Fibroblast of lung (primary cell): ENCODE measurements around the gene PDE8B. TPM values are rescaled to one million over a fixed set of nuclear protein-coding genes. Genes with fewer than 3 reads are reported as not detected.

Experiments
- DNase-seq, 2 donors: peaks; one replicate each; pipeline versions ENCODE4 v3.0.0 to v3.0.0-alpha.2; 2010; ENCODE audit warnings: low read depth in 2 of 2
- H2AFZ ChIP-seq: 2 replicates; pipeline ENCODE4 v1.5.1; 2012; ENCODE audit warnings: low read length, control low read depth, inconsistent platforms
- H3K27ac ChIP-seq: 2 replicates; pipeline ENCODE4 v1.5.1; 2011; ENCODE audit warnings: low read length, control low read depth; ENCODE audit not compliant: insufficient read depth
- H3K27me3 ChIP-seq: 2 replicates; pipeline ENCODE4 v1.5.1; 2011; ENCODE audit warnings: mild to moderate bottlenecking, low read length; ENCODE audit not compliant: control insufficient read depth, insufficient read depth
- H3K36me3 ChIP-seq: 2 replicates; pipeline ENCODE4 v1.5.1; 2011; ENCODE audit warnings: low read length; ENCODE audit not compliant: control insufficient read depth, insufficient read depth
- H3K4me1 ChIP-seq: 2 replicates; pipeline ENCODE4 v1.5.1; 2011; ENCODE audit warnings: low read length; ENCODE audit not compliant: control insufficient read depth, insufficient read depth; ENCODE audit errors: extremely low read depth
- H3K4me2 ChIP-seq: 2 replicates; pipeline ENCODE4 v1.5.1; 2011; ENCODE audit warnings: low read length, control low read depth; ENCODE audit not compliant: insufficient read depth; ENCODE audit errors: extremely low read depth
- H3K4me3 ChIP-seq, 4 experiments: fragments of 200-600 bp in 1 of 4; sonication (generic) in 1 of 4; replicated peaks in 1 of 4; 2 replicates each; pipeline ENCODE4 v1.5.1; 2011 to 2016; ENCODE audit warnings: low read length in 4 of 4, low read depth in 3 of 4, mild to moderate bottlenecking in 3 of 4, control low read depth in 2 of 4, inconsistent platforms in 1 of 4, mixed read lengths in 1 of 4; ENCODE audit not compliant: insufficient read depth in 1 of 4; ENCODE audit errors: control extremely low read depth in 1 of 4
- H3K79me2 ChIP-seq: 2 replicates; pipeline ENCODE4 v1.5.1; 2012; ENCODE audit warnings: mild to moderate bottlenecking, low read length, inconsistent platforms; ENCODE audit not compliant: control insufficient read depth, insufficient read depth
- H3K9ac ChIP-seq: 2 replicates; pipeline ENCODE4 v1.5.1; 2011; ENCODE audit warnings: mild to moderate bottlenecking, low read length, control low read depth; ENCODE audit not compliant: insufficient read depth
- H3K9me3 ChIP-seq: 2 replicates; pipeline ENCODE4 v1.5.1; 2012; ENCODE audit warnings: low read depth, low read length; ENCODE audit not compliant: control insufficient read depth, insufficient read depth
- H4K20me1 ChIP-seq: 2 replicates; pipeline ENCODE4 v1.5.1; 2011; ENCODE audit warnings: low read length; ENCODE audit not compliant: control insufficient read depth, insufficient read depth; ENCODE audit errors: extremely low read depth
- CTCF ChIP-seq, 2 donors: IDR thresholded peaks in 1 of 2; conservative IDR thresholded peaks in 1 of 2; 1 replicate in 1 of 2; 2 replicates in 1 of 2; pipeline ENCODE4 v1.5.1; 2011 to 2012; ENCODE audit warnings: low read length in 2 of 2, control low read depth in 1 of 2, inconsistent platforms in 1 of 2, low read depth in 1 of 2, mild to moderate bottlenecking in 1 of 2
- EZH2 ChIP-seq: IDR thresholded peaks from 2 replicates; pipeline ENCODE4 v1.5.1; 2012; ENCODE audit warnings: low read length, control low read depth, mild to moderate bottlenecking; ENCODE audit errors: missing control alignments
- polyA plus RNA-seq, 2 donors: library from polyadenylated mRNA; depleted of rRNA in 1 of 2; stranded (reverse) in 1 of 2; unstranded in 1 of 2; fragments of >200 nt; gene quantifications; 2 replicates each; pipeline ENCODE4 v1.2.1, GENCODE V29; 2011 to 2012; ENCODE audit warnings: missing spikeins in 1 of 2
- total RNA-seq: library from RNA; depleted of rRNA; stranded (reverse); fragments of >200 nt; gene quantifications from 2 replicates; pipeline ENCODE4 v1.2.1, GENCODE V29; 2014

Gene PDE8B
- total and polyA plus RNA-seq, 2 donors (not counting 1 experiment from before 2014, with no cell fraction given) = 0.17 to 0.18 TPM

DNA sequence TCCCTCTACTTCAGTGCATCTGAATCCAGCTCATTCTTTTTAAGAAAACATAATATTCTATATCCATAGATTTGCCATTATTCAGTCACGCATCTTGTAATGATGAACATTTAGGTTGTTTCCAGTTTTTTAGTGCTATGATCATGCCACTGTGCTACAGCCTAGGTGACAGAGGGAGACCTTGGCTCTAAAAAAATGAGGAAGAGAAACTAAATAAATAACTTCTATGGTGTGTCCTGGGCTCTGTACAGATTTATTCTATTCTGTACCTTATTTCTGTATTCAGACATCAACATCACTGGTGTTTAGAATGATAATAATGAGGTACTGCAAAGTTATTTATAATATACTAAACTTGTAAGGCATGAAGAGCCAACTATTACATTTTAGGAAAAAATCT is 45.9 kb downstream of the PDE8B start:
- DNase-seq = no peak
- Histone ChIP-seq H3K4me2 (no peak overlapping the region), H3K27ac (no peak overlapping the region), H3K4me1 (no peaks in the 10 kb centered on the region), H4K20me1 (no peaks in the 10 kb centered on the region), H3K9me3 (no peaks in the 10 kb centered on the region), H3K9ac (no peak overlapping the region), H3K79me2 (no peaks in the 10 kb centered on the region), H3K36me3 (no peaks in the 10 kb centered on the region), H2AFZ (no peak overlapping the region), H3K4me3 (no peak overlapping the region), H3K27me3 (peaks cover 7% of the 10 kb centered on the region)
- no peak for TF ChIP-seq CTCF (conservative IDR thresholded peaks at IDR 0.05 in 1 of 2, IDR thresholded peaks at IDR 0.05 in 1 of 2; ENCODE audit: low read depth in 1 of 2, low read length in 2 of 2)
- TF ChIP-seq EZH2 = no peak

DNA sequence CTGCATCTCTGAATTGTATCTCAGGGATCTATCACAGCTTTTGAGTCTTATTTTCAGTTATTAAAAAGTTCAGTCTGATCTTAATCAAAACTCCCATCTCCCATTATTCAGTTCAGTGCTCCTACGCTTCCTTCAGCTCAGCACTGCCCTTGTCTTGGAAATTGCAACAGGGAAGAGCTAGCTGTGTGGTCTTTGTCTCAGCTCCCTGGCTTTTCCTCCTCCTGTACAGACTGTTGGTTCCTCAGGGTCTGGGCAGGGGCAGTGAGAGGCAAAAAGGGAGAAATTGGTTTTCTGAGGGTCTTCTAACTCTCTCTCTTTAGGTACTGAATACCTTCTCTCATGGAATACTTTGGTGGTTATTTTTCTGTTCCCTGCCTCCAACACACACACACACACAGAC is 48.2 kb downstream of the PDE8B start:
- no peak overlapping the region for H3K27ac ChIP-seq
- no peaks in the 10 kb centered on the region for H3K4me1 ChIP-seq
- TF ChIP-seq CTCF (conservative IDR thresholded peaks at IDR 0.05 in 1 of 2, IDR thresholded peaks at IDR 0.05 in 1 of 2; ENCODE audit: low read depth in 1 of 2, low read length in 2 of 2) = no peak
- no peak for TF ChIP-seq EZH2
- H3K79me2 ChIP-seq = no peaks in the 10 kb centered on the region
- H3K9me3 ChIP-seq = no peaks in the 10 kb centered on the region
- no peak overlapping the region for H3K4me3 ChIP-seq
- H3K36me3 ChIP-seq = no peaks in the 10 kb centered on the region
- DNase-seq = no peak
- H3K4me2 ChIP-seq = no peak overlapping the region
- H3K9ac ChIP-seq = no peak overlapping the region
- H3K27me3 ChIP-seq = peaks cover 4% of the 10 kb centered on the region
- H2AFZ ChIP-seq = no peak overlapping the region
- no peaks in the 10 kb centered on the region for H4K20me1 ChIP-seq

DNA sequence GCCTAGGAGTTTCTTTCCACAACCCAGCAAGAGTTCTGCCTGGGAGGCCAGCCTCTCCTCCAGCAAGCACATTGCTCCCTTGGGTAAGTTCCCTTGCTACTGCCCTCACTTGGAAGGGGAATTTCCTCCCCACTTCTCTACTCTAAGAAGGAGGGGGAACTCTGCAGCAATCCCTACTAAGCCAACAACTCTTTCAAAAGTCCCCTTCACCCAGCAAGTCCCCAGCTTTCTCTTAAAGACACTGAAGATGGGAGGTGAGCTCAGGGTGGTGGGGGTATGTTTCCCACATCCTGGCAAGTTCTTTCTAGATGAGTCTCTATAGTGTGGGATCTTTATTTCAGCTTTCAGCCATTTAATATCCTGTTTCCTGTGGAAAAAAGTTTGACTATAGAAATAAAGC is 49.0 kb downstream of the PDE8B start:
- H3K36me3 ChIP-seq = no peaks in the 10 kb centered on the region
- H4K20me1 ChIP-seq = no peaks in the 10 kb centered on the region
- H3K4me1 ChIP-seq = no peaks in the 10 kb centered on the region
- no peak overlapping the region for H3K27ac ChIP-seq
- TF ChIP-seq EZH2 (no peak), CTCF (conservative IDR thresholded peaks at IDR 0.05 in 1 of 2, IDR thresholded peaks at IDR 0.05 in 1 of 2; ENCODE audit: low read depth in 1 of 2, low read length in 2 of 2) (no peak)
- H3K79me2 ChIP-seq = no peaks in the 10 kb centered on the region
- H3K9ac ChIP-seq = no peak overlapping the region
- H2AFZ ChIP-seq = no peak overlapping the region
- no peak overlapping the region for H3K4me3 ChIP-seq
- DNase-seq = peak in 1 of 2 donors; percentile 0
- no peaks in the 10 kb centered on the region for H3K9me3 ChIP-seq
- H3K27me3 ChIP-seq = peaks cover 4% of the 10 kb centered on the region
- H3K4me2 ChIP-seq = no peak overlapping the region
